DMS153 treated with DMSO at 0.1 percent for 48 hours (cell line): ENCODE data around the gene CSRP3.
"Not testable (repeated sequence)": the region's sequence is repeated elsewhere in the genome, so short reads cannot be mapped to it uniquely, and the experiment has no call there.

Source experiments
- DNase-seq: peaks from one replicate; lab custom pipeline; 2025; ENCODE audit not compliant: unreplicated experiment; lab: John Stamatoyannopoulos, UW

CSRP3 gene

DNA sequence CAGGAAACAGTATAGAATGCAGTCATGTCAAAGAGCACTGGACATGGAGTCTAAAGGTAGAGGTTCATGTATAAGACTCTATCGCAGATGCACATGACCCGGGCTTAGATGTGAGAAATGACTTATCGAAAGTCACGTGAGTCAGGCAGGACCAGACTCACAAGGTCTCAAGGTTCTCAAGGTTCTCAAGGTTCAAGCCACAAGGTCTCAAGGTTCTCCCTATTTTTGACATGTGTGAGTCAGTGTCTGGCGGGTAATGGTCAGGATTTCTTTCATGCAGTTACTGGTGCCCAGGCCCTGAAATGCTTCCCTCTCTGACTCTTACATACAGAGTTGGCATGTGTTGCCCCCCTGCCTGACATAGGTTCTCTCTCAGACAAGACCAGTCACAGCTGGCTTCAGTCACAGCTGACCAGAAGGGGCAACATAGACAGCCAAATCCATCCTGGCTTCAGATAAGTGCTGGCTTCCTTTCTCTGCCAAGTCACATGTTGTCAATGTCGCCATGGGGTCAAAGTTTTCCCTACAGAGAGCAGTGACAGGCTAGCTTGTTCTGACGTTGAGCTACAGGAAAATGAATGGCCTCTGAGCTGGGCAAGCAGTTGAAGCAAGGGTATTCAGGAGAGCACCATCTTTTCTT, 10.1 kb downstream of the CSRP3 start:
- no peak for DNase-seq

DNA sequence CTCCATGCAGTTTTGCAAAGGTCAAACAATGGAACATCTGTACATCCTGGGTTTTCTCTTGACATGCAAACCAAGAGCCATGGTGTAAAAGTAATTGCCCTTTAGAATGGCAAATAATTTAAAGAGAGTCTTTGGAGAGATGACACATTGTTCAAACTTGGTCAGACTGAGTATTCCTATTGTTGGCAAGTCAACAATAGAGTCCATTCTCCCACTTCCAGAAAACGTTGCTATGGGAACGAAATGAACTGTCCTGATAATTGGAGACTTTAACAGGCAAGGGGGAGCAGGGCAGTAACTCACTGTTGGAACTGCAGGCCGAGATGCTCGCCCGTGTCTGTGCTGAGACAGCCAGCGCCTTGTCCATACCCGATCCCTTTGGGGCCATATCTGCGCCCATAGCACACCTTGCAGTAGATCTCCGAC, 13.9 kb downstream of the CSRP3 start:
- no peak for DNase-seq

DNA sequence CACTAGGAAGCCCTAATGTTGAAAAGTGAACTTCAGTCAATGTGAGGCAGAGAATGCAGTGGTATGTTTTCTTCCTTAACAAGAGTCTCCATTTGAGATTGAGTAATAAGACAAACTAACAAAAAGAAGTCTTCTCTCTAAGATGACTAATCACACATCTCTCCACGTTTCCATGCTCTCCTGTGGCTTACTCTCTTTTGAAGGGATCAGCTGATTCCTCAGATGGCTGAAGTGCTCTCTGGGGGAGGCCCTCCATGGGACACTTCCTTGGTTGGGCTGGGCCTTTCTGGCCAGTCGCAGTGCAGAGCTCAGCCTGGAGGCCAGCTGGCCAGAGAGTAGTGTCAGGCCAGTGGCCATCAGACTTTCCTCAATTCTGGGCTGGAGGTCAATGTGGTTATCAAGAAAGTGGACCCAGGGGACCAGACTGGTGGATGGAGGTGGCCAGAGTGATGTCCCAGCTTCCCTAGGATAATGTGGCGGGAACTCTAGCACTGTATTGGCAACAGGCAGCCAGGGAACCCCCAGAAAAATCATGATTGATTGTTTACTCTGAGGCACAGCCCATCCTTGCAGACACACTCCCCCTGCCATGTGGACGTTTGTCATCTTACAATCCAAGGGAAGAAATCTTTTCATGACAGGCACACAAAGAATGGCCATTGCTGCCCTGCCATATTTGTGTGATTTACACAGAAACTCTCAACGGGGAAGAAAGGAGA, 14.5 kb downstream of the CSRP3 start:
- DNase-seq = no peak

DNA sequence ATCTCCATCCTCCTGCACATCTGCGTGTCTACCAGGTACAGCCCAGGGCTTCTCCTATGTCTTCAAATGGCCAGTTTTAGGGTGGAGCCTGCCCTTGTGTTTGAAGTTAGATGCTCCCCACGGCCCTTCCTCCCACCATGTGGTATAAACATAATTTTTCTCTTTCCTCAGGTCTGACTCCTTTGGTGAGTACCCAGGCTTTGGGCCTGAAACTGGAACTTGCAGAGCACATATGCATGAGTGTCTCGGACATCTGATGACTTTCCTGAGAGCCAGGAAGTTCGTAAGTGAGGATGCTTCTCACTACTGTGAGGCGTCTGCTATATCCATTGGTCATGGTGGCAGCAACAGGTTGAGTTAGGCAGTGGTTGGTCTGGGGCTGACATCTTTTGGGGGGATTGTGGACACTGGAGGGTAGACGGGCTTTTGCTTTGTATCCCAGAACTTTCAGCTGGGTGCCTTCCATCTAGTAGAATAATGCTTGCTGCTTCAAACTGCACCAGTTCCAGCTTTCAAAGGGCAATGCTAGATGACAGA, 16.2 kb downstream of the CSRP3 start:
- no peak for DNase-seq

DNA sequence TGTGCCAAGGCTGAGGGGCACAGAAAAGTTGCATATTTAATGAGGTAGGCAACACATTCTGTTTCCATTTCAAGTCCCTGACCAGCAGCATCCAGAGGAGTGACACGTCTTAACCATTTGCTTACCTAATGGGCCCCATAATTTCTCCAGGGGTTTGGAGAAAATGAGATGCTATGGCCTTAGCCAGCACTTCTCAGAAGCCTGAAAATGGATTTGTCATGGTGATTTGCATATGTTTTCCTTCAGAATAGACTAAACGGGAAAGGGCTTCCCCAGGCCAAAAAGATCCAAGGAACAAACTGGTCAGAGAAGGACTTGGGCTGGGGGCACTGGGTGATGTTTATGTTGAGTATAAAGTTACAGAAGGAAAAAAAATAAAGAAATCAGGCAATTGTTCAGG, 16.7 kb downstream of the CSRP3 start:
- no peak for DNase-seq

DNA sequence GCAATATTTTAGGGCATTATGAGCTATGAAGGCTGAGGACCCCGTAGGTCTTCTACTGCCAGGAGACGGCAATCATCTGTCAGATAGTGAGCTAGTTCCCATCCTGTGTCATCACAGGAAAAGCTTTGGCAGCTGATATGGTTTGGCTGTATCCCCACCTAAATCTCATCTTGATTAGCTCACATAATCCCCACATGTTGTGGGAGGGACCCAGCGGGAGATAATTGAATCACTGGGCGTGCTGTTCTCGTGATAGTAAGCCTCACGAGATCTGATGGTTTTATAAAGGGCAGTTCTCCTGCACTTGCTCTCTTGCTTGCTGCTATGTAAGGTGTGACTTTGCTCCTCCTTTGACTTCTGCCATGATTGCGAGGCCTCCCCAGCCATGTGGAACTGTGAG, 18.1 kb downstream of the CSRP3 start:
- no peak for DNase-seq

DNA sequence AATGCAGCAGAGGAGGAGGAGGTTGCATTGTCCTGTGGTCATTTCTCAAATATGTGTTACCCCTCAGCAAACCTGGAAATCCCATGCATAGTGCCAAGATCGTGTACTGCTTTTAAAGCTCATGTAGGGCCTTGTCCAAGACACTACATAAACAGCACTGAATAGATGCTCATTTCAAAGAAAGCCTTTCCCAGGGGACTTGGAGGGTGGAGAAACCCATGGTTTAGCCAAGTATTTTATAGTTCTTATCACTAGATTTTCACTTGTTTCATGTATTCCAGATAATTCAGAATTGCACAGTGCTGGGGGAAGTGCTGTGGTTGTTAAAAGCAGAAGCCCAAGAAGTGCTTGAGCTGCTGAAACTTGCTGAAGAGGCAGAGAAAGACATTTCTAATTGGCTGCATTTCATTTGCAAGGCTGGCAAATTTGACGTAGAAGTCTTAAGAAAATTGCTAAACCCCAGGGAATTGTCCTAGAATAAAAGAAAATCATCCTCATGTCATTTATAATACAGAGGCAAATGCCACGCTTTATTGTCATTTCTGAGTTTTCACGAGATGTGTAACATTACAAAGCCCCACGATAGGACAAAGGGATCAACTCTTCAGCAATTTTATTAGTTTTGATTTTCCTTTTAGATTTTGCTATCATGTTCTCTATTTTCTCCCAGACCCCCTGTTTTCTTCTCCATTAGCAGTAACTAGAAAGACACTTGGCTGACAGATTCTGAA, 20.1 kb downstream of the CSRP3 start:
- DNase-seq = no peak

DNA sequence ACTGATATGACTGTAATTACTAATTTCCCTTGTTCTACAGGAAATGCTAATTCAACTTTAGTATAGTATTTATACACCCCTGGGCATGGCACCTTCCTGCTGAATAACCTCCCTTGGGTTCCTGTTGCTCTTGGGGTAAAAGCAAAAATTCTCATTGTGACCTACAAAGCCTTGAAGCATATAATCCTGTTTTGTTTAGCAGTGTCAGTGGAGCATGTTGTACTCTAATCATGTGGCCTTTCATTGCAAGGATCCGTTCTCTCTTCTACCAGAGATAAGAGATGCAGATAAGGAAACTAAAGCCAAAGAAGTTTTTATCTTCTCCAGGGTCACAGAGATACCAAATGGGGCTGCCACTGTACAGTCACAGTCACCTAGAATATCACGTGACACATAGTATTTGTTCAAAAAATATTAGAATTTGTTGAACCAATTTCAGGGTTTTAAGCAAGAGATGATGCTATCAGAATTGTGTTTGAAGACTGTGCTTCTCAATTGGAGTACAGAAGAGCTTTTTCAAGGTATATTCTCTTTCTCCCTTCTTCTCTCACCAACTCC, 25.1 kb downstream of the CSRP3 start:
- no peak for DNase-seq

DNA sequence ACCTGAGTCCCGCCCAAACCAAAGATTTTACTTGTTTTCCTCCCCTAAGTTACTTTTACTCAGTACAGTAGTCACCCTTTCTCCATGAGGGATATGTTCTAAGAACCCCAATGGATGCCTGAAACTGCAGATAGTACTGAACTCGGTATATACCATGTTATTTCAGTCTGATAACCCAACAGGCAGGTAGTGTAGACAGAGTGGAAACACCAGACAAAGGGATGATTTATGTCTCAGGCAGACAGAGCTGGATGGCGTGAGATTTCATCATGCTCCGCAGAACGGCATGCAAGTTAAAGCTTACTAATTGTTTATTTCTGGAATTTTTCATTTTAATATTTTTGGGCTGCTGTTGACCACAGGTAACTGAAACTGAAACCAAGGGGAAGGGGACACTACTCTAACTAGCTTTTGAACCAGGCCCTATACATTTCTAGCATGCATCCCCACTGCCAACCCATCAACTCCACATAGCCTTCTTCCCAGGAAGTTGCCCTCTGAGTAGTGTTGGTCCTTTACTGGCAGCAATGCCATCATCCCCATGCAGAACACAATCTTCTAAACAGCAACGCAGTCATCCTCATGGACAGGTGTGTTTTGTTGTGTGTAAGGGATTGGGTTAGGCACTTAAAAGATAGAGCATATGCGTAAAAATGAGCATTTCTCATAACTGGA, 27.7 kb downstream of the CSRP3 start:
- DNase-seq = no peak

DNA sequence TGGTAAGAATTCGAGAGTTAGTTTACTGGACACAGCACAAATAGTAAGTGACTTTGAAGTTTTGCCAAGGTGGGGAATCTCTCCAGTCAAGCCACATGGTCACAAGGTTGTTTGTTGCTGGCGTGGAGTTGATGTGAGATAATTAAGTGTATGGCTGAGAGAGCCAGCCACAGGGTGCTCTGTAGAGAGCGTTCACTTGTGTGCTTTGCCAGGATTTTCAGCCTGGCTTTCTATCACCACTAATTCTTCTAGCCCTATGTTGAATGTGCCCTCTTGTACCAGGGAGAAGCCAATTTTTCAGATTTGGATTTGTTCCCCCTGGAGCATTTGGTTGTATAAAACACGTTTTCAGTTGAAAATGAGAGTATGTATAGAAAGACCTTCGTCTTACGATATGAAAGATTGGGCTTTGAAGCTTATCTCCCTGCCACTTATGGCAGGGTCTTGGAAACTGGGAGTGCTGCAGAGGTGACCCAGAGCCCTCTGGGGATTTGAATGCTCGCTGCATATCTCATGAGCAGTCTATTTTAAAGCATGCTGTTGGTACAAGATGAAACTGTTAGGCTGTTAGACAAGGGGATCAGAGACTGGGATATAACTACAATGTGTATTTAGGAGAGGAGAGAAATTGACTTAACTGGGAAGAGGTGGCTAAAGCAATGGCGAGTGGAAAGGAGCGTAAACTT, 28.6 kb downstream of the CSRP3 start:
- DNase-seq = no peak

DNA sequence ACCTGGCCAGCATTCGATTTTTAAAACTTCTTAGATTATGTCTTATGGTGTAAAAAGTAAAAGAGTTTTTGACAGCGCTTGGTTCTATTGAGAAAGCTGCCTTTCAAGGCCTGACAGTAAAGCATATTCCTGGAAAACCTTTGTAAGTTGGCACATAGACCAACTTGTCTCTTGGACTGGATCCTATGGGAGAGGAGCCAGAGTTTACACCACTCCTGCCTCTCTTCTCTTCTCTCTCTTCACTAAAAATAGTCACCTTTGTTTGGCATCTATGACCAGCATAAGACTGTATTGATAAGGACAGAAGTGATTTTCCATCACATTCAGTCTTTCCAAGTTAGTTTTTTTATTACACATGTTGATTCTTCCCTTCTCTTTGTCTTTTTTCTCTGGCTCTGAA, 33.7 kb downstream of the CSRP3 start:
- DNase-seq = no peak

DNA sequence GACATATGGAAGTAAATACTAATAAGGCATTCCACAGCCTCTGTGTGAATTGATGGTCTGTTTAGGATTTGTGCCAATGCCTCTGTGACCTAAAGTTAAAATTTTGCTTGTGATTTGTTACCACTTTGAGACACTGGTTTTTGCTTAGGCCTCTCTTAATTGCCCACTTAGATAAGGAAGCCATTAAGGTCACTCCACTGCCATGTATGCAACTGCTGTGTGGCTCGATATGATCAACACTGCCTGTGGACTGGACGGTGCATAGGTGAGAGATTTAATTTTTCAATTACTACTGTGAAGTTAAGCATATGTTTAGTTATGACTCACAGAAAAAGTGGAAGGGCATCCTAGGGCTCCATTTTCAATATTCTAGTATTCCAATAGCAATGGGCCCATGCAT, 36.9 kb downstream of the CSRP3 start:
- DNase-seq = no peak

DNA sequence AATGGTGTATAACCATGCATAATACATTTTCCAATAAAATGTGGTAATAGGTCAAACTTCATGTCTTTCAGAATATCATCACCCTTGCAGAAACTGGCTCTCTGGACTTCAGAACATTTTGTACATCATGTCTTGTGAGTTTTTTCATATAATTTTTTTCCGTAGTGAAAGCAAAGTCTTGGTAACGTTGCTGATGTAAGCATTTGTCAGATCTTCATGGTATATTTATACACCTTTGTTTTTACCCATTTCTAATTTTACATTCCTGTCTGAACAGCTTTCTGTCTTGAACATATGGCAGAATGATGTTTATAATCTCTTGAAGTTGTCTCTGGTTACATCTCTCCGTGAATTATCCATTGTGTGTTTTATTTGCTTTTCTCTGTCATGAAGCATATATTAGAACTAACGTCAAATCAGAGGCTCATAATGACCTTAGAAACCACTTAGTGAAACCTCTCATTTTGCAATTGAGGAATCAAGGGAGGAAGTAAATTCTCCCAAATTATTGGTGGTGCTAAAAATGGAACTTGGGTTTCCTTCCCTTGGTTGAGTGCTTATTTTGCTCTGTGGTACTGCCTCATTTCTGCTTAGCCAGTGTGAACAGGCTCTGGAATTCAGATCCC, 37.4 kb downstream of the CSRP3 start:
- peak; percentile 52 for DNase-seq

DNA sequence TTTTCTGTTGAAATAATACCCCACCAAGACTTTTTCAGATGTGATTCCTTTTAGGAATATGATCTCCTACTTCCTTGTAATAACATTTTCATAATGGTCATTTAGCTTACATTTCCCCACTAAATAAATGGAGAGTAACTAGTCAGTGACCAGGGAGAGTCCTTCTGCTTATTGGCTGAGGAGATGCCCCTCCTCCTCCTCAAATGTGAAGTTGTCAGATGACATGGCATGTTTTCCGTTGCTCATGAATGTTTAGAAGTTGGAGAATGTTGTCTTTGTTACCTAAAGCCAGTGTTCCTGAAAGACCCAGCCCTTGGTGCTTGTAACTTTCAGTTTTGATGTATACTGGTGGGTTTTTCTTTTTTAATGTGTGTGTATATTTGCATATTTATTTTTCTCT, 38.2 kb downstream of the CSRP3 start:
- no peak for DNase-seq

DNA sequence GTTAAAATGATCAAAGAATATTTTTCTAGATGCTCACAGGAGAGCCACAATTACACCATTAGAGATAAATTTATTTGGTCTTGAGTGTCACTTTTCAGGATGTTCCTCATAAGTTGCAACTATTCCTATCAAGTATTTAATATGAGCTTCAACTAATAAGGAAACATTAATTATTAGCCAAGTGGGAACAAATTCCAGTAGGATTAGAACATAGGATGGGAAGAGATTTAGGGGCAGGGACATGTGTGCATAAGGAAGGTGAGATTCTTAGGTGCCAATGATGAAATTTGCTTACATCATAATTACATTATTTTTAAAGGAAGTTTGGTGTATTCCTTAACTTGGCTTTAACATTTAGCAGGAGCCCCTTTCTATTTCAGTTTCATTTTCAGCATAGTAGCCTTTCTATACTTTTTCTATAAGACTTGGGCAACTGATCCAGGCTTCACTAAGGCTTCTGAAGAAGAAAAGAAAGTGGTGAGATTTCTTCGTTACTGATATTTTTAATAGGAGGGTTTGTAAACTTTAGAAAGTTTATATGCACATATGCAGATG, 38.8 kb downstream of the CSRP3 start:
- no peak for DNase-seq

DNA sequence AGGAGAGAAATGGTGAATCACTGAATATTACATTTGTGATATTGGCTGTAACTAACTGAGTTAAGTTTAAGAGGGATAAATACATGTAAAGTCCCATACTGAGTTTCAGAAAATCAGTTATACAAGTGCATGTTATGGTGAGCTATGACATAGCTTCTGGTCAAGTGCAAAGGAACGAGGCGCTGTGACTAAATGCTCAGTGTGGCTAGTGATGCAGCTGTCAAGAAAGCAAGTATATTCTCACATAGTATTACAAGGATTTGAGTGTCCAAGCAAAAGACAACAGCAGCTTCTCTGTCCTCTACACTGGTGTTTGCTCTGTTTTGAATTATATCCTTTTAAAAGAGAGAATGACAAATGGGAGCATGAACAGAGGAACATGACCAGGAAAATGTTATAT, 40.1 kb downstream of the CSRP3 start:
- DNase-seq = no peak

DNA sequence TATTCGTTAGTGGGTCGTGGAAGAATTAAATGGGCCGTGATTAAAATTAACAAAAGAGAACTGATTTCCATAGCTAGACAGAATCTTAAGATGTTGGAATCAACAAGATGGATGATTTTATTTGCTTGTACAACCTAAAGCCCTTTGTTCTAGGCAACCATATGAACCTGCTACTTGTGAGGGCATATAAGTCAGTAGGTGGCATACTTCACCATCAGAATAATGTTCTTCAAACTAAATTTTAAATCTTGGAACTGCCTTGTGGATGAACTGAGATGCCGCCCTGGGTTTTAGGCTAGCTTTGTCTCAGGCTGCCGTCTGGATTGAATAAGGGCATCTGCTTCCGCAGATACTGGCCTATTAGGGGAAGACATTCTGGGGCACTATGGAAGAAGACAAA, 40.9 kb downstream of the CSRP3 start:
- DNase-seq = no peak

DNA sequence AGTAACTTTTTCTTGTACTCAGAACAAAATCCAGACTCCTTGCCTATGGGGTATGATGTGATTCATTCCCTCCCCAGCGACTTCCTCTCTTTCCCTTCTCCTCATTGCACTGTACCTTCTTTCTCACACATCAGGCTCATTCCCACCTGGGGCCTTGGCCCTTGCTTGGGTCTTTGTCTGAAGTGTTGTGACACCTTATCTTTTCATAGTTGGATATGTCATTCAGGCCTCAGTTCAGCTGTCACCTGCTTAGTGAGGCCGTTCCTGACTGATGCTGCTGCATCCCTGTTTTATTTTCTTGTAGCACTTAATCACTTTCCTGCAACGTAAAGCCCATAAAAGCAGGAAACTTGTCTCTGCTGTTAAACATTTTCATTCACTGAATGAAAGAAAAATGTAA, 44.9 kb downstream of the CSRP3 start:
- DNase-seq = no peak

DNA sequence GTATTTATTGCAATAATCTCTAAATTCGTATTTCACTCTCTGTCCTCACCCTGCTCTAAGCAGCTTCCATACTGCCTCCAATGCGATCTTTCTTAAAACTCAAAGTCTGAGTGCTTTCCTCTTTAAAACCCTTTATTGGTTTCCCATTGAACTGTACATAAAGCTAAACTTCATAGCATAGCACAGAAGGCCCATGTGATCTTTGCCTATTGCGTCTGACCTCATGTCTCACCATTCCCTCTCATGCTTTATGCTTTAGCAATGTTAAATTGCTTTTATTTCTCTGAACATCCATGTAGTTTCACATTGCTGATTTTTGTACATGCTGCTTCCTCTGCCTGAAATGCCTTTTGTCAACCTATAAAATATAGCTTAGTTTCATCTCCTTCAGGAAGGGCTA, 56.5 kb downstream of the CSRP3 start:
- no peak for DNase-seq

DNA sequence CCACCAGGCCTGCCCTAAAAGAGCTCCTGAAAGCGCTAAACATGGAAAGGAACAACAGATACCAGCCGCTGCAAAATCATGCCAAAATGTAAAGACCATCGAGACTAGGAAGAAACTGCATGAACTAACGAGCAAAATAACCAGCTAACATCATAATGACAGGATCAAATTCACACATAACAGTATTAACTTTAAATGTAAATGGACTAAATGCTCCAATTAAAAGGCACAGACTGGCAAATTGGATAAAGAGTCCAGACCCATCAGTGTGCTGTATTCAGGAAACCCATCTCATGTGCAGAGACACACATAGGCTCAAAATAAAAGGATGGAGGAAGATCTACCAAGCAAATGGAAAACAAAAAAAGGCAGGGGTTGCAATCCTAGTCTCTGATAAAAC, 64.9 kb downstream of the CSRP3 start:
- DNase-seq = not testable (repeated sequence)
